NOMO-1 treated with DMSO at 0.1 percent for 48 hours (cell line): ENCODE measurements around the gene CTRL.
"Not testable (repeated sequence)": the region's sequence is repeated elsewhere in the genome, so short reads cannot be mapped to it uniquely, and the experiment has no call there.

Experiments
- DNase-seq: peaks from one replicate; lab custom pipeline; 2025; ENCODE audit not compliant: unreplicated experiment; lab: John Stamatoyannopoulos, UW

The CTRL gene

DNA sequence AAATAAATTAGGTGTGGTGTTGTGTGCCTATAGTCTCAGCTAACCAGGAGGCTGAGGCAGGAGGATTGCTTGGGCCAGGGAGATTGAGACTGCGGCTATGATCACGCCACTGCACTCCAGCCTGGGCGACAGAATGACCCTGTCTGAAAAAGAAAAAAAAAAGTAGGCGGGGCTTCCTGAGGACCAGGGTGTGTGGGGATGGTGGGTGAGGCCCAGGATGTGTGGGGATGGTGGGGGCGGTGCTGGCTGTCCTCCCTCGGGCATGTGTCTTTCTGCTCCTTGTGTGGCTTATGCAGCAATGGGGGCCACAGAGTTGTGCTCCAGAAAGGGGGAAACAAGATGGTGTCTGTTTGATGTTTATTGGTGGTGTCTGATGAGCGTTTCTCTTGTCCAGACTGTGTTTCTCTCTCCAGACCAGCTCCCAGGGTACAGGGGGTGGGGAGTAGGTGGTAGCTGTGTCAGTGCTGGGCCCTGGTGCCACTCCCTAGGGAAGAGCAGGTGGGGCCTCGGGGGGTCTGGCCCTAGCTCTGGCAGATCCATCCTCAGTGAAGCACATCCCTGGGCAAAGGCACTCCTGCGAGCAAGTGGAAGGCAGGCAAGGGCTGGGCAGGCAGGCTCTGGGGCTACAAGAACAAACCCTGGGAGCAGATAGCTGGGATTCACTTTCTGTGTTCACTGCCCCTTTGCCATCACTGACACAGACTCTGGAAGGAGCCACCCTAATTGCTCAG is 10.0 kb upstream of the CTRL start:
- no peak for DNase-seq

DNA sequence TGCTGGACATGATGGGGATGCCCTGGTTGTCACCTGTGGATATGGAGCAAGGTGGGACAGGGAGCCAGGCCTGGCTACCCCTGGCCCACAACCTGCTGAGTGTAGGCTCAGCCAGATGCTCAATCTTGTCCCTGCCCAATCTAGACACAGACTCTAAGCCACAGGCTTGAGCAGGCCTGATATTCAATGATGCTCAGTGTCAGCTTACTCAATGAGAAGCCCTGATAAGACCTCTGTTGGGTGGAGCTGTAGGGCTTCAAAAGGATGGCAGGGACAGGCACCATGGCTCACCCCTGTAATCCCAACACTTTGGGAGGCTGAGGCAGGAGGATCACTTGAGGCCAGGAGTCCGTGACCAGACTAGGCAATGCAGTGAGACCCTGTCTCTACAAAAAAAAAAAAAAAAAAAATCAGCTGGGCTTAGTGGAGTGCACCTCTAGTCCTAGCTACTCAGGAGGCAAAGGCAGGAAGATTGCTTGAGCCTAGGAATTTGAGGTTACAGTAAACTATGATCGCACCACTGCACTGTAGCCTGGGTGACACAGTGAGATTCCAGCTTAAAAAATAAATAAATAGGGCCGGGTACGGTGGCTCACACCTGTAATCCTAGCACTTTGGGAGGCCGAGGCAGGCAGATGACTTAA is 8.9 kb upstream of the CTRL start:
- DNase-seq = no peak

DNA sequence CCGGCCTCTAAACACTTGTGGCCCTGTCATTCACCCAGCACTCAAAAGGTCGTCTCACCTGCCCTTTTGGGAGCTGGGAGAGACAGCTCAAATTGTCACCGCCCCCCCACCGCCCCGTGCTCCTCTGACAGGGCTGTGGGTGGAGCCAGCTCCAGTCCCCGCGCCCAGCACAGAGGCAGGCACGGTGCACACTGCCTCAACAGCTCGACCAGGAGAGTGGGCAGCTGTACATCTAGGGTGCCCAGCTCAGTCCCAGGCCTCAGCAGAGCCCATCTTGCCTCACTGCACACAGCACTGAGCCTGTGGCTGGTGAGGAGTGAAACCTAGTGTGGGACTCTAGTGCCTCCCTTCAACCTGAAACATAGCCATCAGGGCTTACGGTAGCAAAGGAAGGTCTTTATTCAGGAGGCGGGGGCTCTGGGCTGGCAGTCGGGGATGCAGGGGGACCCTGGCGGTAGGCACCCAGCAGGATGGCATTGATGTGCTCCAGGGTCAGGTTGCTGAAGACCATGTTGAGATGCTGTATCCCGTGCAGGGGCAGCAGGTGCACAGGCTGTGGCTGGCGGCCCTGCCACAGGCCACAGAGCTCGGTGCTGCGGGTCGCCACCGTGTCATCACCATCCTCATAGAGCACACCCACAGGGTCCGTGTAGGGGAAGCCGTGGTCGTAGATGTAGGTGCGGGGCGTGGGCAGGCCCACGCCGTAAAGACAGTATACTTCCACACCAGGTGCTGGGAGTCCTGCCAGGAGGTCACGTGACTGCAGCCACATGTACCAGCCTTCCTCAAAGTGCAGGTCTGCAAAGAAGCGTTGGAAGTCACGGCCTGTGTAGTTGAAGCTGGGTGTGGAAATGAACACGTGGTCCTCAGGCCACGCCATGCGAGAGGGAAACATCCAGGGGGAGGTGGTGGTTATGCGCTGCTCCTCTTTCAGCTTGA is 8.1 kb upstream of the CTRL start:
- DNase-seq = no peak

DNA sequence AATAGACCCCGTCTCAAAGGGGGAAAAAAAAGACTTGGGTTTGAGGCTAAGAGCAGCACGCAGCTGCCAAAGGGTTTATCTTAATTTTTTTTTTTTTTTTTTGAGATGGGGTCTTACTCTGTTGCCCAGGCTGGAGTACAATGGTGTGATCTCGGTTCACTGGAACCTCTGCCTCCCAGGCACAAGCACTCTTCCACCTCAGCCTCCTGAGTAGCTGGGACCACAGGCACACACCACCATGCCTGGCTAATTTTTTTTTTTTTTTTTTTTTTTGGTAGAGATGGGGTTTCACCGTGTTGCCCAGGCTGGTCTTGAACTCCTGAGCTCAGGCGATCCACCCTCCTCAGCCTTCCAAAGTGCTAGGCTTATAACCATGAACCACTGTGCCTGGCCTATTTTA is 6.1 kb upstream of the CTRL start:
- not testable (repeated sequence) for DNase-seq

DNA sequence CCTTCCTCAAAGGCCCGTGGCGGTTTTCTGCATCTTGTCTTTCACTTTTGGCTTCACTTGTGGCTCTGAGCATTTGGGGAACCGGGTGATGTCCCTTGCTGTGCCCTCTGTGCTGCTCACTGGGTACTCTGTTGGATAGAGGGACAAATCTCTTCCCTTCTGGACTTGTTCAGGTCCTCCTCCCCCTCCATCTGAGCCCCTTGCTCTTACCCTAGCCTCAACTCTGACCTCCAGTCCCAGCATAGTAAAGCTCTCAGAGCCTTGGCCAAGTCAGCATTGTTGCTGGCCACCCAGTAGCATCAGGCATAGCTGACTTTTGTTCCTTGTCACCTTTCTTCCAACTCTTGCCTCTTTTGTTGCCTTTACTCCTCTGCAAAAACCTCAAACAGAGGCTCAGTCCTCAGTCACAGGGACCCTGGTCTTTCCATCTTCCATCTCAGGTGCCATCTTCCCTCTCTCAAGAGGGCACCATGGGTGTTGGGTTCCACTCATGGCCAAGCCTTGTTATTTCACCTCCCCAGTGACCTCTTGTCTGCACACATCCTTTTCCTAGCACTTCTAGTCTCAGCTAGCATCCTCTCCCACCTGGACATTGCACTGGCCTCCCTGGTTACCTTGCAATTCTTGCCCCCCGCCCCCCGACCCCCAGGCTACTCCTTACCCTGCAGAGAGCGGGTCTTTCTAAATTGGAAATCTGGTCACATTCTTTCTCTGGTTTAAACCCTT is 5.4 kb upstream of the CTRL start:
- DNase-seq = peak; percentile 99

DNA sequence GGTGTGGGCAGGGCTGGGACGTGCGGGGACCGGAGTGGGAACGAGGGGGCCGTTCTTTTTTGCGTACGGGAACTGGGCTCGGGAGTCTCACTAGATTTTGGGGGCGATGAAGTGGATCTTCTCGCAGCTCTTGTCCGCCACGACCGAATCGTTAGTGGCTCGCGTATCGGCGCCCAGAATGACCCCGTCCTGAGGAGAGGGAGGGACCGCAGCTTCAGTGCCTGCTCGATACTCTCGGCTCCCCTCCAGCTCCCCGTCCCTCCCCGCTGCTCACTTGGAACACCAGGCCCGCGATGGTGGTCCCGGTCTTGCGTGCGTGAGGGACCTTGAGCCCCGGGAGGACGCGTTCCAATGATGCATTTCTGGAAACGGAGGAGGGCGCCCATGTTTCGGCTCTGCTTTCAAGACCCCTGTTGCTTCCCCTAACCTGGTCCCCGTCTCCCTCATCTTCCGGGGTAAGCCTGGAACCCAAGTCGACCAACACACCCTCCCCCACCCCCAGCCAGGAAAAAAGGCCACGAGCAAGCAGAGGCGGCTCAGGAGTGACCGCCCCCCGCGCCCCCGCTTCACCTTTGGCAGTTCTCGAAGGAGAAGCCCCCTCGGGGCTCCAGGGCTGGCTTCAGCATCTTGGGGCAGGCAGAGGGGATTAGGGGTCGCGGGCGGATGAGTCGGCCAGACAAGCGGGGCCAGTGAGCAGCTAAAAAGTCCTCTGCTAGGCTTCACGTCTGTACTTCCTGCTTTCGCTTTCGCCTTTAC is 4.6 kb upstream of the CTRL start, which contains the start of gene PSMB10:
TSS of gene PSMB10 (minus strand) at position 727 of the 756 bp plus-strand sequence. CDS start at position 626, 101 bp downstream.
- peak; percentile 36 for DNase-seq

DNA sequence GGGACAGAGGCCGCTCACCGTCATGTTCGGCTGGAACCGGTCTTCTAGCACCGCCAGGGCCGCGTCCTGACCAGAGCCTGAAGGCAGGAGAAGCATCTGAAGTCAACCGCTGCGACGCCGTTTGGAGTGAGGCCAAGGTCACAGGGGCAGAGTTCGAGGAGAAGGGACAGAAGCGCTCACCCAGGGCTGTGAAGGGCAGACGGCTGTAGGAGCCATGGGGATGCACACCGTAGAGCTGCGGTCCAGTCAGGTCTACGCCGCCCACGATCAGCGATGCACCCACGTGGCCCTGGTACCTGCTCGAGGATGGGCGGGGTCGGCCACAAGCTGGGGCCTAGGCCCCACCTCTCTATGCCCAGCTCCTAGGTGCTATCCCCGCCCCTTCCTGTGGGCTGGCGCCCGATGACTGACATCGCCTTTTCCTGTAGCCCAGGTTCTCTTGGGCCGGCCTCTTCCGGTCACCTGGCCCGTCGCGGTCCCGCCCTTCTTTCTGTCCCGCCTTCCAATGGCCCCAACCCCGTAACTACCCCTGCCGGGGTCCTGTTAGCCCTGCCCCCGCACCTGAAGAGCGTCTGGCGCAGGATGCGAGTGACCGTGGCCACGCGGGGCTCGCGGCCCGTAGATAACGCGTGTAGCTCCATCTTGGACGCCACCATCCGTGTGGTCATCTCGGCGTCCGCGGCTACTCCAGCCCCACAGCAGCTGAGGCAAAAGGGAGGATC is 3.9 kb upstream of the CTRL start:
- peak; percentile 96 for DNase-seq

DNA sequence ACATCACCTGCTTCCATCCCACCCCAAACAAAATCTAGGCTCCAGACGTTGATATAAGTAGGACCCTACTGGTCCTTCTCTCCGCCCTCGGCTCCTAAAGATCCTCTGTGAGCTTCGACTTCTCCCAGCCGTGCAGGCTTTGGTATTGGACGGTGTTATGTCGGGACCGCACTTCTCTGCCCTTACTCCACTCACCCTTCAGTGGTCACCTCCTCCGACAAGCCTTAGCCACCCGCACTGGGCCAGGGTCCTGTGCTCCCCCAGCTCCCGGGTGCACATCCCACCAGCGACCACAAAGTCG is 3.4 kb upstream of the CTRL start:
- no peak for DNase-seq

DNA sequence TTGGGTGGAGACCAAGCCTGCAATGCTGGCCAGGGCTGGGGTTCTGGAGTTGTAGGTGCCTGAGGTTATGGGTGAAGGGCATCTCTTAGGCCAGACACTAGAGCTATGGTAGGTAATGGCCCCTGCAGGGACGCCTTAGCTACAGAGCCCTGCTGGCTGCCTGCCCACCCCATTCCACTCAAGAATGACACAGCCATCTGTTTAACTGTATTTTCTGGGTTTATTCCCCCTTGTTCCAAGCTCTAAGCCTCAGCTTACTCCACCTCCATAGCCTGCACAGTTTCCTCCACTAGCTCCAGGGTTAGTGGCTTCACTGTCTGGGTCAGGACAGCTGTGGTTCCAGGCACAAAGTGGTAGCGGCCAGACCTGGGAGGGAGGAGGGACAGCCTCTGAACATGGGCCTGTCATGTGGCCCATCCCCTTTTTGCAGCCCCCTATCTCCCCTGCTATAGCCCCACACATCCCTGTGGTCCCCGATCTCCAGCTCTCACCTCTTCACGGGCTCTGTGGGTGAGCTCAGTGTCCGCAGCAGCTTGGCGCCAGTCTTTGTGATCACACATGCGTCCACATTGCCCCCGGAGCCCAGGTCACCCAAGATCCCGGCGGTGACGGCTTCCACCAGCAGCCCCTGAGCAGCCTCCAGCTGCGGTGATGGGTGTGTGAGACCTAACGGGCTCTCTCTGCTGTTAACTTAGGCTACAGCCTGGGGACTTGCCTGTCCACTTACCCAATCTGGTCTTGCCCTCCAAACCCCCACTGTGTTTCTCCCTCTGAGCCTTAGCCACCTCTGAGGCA is 2.8 kb upstream of the CTRL start:
- no peak for DNase-seq

DNA sequence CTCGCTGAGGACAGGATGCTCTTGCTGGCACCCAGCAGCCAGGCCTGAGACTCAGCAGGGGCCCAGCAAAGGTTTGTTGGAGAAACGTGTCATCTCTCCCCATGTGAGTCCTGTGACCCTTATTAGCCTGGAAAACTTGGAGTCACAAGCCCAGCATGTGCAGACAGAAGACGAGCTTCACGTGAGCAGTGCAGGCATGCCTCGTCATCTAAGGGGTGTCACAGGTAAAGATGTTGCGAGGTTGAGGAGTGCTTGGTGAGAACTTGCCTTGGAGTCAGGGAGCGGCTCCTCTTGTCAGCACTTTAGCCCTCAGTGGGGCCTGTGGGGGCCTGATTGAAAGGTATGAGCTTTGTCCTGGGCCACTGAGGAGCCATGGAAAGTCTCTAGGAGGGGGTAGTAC is 2.1 kb upstream of the CTRL start:
- no peak for DNase-seq

DNA sequence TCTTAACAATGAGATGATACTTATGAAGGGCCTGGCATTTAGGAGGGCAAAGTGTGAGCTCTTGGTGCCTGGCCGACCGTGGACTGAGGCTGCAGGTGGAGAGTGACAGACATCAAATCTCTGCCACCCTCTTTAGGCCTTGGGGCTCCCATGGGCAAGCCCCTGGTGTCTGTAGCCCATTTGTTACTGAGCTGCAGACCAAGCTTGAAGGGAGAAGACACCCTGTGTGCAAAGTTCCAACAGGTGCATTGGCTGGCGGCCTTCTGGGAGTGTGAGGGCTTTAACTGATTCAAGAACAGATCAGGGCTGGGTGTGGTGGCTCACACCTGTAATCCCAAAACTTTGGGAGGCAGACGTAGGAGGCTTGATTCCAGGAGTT is 789 bp upstream of the CTRL start:
- DNase-seq = no peak

DNA sequence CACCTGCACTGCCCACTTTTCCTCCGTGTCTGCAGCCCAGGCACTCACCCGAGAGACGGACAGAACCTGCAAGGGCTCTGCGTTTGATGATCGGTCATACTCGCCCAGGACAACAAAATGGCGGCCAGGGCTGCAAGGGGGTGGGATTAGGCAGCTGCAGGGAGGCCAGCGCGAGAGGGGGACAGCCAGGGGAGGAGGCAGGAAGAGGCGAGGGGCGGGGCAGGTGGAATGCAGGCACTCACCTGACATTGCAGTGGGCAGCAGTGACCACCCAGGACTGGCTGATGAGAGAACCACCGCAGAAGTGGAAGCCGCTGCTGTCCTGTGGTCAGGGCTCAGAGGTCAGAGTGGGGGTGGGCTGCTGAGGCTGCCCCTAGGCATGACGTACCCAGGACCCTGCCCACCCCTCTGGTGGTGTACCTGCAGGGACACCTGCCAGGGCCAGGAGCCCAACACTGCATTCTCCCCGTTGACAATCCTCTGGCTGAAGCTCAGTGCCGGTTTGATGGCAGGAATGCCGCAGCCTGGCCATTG is 917 bp downstream of the CTRL start:
- DNase-seq = no peak

DNA sequence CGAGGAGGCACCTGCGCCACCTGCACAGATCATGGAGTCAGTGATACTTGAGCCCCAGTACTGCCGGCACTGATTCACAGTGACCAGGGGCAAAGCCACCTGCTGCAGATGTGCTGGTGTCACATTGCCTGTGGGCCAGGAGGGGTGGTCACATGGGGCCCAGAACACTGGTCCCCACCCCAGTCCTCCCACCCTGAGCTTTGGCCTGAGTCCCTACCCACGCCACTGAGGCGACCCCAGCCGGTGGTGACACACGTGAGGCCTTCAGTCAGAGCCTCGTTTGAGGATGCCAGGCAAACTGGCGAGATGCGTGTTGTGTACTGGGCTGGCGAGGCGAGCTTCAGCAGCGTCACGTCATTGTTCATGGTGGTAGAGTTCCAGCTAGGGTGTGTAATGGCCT is 1.5 kb downstream of the CTRL start:
- no peak for DNase-seq

DNA sequence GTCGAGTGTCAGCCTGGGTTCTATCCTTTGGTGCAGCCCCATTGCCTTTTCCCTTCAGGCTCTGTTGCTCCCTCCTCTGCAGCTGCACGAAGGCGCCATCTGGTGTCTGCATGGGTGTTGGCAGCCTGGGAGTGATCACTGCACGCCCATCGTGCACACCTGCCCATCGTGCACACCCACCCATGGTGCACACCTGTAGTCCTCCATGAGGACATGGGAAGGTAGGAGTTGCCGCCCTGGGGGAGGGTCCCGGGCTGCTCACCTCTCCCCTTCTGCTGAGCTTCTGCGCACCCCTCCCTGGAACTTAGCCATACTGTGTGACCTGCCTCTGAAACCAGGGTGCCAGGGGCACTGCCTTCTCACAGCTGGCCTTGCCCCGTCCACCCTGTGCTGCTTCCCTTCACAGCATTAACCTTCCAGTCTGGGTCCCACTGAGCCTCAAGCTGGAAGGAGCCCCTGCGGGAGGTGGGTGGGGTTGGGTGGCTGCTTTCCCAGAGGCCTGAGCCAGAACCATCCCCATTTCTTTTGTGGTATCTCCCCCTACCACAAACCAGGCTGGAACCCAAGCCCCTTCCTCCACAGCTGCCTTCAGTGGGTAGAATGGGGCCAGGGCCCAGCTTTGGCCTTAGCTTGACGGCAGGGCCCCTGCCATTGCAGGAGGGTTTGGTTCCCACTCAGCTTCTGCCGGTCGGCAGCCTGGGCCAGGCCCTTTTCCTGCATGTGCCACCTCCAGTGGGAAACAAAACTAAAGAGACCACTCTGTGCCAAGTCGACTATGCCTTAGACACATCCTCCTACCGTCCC is 2.9 kb downstream of the CTRL start:
- peak; percentile 35 for DNase-seq

DNA sequence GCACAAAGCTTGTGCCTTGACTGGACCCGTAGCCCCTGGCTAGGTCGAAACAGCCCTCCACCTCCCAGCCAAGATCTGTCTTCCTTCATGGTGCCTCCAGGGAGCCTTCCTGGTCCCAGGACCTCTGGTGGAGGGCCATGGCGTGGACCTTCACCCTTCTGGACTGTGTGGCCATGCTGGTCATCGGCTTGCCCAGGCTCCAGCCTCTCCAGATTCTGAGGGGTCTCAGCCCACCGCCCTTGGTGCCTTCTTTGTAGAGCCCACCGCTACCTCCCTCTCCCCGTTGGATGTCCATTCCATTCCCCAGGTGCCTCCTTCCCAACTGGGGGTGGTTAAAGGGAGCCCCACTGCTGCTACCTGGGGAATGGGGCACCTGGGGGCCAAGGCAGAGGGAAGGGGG is 3.5 kb downstream of the CTRL start:
- DNase-seq = no peak

DNA sequence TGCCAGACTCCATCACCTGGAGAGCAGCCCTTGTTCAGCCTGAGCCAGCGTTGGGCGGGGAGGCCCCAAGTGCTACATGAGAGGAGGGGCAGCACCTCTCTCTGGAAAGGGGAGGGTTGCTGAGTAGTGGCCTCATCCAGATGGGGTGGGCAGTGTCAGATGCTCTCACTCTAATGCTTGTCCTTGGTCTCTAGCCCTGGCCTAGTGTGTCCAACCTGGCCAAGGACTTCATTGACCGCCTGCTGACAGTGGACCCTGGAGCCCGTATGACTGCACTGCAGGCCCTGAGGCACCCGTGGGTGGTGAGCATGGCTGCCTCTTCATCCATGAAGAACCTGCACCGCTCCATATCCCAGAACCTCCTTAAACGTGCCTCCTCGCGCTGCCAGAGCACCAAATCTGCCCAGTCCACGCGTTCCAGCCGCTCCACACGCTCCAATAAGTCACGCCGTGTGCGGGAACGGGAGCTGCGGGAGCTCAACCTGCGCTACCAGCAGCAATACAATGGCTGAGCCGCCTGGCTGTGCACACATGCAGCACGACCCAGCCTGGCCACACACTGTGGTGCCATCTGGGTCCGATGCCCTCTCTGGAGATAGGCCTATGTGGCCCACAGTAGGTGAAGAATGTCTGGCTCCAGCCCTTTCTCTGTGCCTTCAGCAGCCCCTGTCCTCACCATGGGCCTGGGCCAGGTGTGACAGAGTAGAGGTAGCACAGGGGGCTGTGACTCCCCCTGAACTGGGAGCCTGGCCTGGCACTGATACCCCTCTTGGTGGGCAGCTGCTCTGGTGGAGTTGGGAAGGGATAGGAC is 4.3 kb downstream of the CTRL start:
- DNase-seq = no peak

DNA sequence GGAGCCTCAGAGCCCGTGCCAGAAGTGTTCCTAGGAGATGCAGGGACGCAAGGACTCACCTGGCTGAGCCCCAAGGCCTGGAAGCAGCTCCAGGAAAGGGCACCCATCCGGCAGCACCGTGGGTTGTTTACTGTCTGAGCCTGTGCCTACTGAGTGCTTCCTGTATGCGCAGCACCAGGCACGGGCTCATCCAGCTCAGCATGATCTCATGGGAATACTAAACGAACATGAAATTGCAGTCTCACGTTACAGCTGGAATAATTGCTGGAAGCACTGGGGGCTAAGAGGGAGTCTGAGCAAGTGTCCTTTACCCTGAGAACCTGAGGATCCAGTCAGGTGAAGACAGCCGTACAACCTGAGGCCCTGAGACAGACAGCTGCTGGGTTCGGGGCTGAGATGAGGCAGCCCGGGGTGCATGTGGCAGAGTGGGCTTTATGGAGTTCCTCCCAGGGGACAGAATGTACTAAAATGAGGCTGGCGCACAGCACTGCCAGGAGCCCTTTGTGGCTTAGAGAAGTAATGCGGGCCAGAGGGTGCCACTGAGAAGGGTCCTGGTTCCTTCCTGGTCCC is 5.4 kb downstream of the CTRL start:
- DNase-seq = no peak
